ENCODE data around the gene KRT78. TPM values are rescaled to one million over a fixed set of nuclear protein-coding genes. Genes with fewer than 3 reads are reported as not detected.

The KRT78 gene
- total RNA-seq, 1 experiment from 2014 or later = not detected

- H3K4me3 ChIP-seq (ENCODE audit: low read depth, low read length, poor library complexity, severe bottlenecking) = no peak overlapping the region
- H3K9me3 ChIP-seq (ENCODE audit: low read depth, low read length, poor library complexity, severe bottlenecking) = no peaks in the 10 kb centered on the region
- H3K4me1 ChIP-seq (ENCODE audit: insufficient read depth, low read length, poor library complexity, severe bottlenecking) = no peaks in the 10 kb centered on the region
- no peaks in the 10 kb centered on the region for H3K36me3 ChIP-seq (ENCODE audit: insufficient read depth, low read length, poor library complexity, severe bottlenecking)
- intact Hi-C loops (cut with micrococcal nuclease; ENCODE audit: unreplicated experiment) = no loop called here
- no peak overlapping the region for H3K27ac ChIP-seq (ENCODE audit: low read depth, low read length, poor library complexity, severe bottlenecking)
- DNase-seq (ENCODE audit: low spot score) = no peak
- no TSS peak for BruUV-seq (replicated peaks)
- no peaks in the 10 kb centered on the region for H3K27me3 ChIP-seq (replicated peaks; ENCODE audit: insufficient read depth, low read depth, low read length, poor library complexity)
- no peak for TF ChIP-seq EZH2 (IDR thresholded peaks at IDR 0.05; ENCODE audit: borderline replicate concordance, low read depth, low read length, poor library complexity, severe bottlenecking)
- POLR2A ChIA-PET (ENCODE audit: low non-redundant PET) = no interaction called here
- CTCF ChIA-PET = no interaction called here
These were observed 20.6 kb downstream of the KRT78 start for GRCh38 chr12:52828156-52828555.

GRCh38 chr12:52827499-52828090 is 21.2 kb downstream of the KRT78 start:
- TF ChIP-seq EZH2 (IDR thresholded peaks at IDR 0.05; ENCODE audit: borderline replicate concordance, low read depth, low read length, poor library complexity, severe bottlenecking) = no peak
- TF ChIP-seq CTCF (conservative IDR thresholded peaks at IDR 0.05; ENCODE audit: low read depth, low read length) = no peak
- no peak for DNase-seq (ENCODE audit: low spot score)
- intact Hi-C loops (cut with micrococcal nuclease; ENCODE audit: unreplicated experiment) = no loop called here
- H3K27me3 ChIP-seq (replicated peaks; ENCODE audit: insufficient read depth, low read depth, low read length, poor library complexity) = no peaks in the 10 kb centered on the region
- no TSS peak for BruUV-seq (replicated peaks)
- H3K36me3 ChIP-seq (ENCODE audit: insufficient read depth, low read length, poor library complexity, severe bottlenecking) = no peaks in the 10 kb centered on the region
- no peaks in the 10 kb centered on the region for H3K9me3 ChIP-seq (ENCODE audit: low read depth, low read length, poor library complexity, severe bottlenecking)
- H3K27ac ChIP-seq (ENCODE audit: low read depth, low read length, poor library complexity, severe bottlenecking) = no peak overlapping the region
- ChIA-PET POLR2A (ENCODE audit: low non-redundant PET) (no interaction called here), CTCF (no interaction called here)
- no peak overlapping the region for H3K4me3 ChIP-seq (ENCODE audit: low read depth, low read length, poor library complexity, severe bottlenecking)
- no peaks in the 10 kb centered on the region for H3K4me1 ChIP-seq (ENCODE audit: insufficient read depth, low read length, poor library complexity, severe bottlenecking)

DNA sequence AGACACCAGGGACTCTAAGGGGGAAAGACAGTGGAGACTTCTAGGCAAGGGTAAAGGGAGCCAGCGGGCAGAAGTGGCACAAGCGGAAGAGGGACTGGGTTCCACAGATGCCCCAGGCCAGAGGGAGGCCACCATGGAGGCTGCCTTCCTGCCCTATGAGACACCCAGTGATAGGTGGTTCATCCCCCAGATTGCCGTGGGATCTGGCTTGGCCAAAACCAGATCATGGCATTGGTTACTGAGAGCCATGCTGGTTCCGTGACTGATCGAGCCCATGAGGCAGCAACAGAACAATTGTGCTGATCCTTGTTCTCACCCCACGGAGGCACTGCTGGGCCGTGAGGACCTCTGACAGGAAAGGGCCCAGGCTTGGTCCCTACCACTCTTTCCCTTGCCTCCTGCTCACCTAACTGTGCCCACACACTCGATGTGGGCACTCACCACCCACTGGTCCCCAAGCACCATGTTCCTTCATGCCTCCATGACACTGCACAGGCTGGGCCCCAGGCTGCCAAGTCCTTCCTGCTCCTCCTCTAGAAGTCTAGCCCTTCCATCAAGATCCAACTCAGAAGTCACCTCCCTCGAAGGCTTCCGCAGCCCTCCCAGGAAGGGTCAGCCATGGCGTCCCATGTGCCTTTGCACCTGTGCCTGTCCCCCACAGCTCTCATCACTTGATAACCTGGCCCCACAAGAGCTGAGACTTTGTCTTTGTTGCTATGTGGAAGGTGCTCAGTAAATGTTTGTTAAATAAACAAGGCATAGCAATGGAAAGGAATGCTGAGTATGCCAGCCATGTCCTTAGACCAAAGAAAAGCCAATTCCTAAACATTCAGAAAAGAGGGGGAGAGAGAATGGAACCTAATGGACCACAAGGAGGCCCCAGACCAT is 21.9 kb downstream of the KRT78 start:
- CTCF ChIA-PET = interaction anchor here (0.6 to 0.7 kb wide), 3 partner anchors 508 to 823 kb away, joined by 3 to 7 read pairs (median 7); no protein-coding TSS in a partner anchor
- POLR2A ChIA-PET (ENCODE audit: low non-redundant PET) = interaction anchor here (0.6 kb wide), 1 partner anchor 83 kb away, joined by 8 read pairs; no protein-coding TSS in a partner anchor
- no peak for TF ChIP-seq EZH2 (IDR thresholded peaks at IDR 0.05; ENCODE audit: borderline replicate concordance, low read depth, low read length, poor library complexity, severe bottlenecking)
- no peak for TF ChIP-seq CTCF (conservative IDR thresholded peaks at IDR 0.05; ENCODE audit: low read depth, low read length)
- Histone ChIP-seq H3K4me3 (ENCODE audit: low read depth, low read length, poor library complexity, severe bottlenecking) (no peak overlapping the region), H3K36me3 (ENCODE audit: insufficient read depth, low read length, poor library complexity, severe bottlenecking) (no peaks in the 10 kb centered on the region), H3K27ac (ENCODE audit: low read depth, low read length, poor library complexity, severe bottlenecking) (no peak overlapping the region), H3K4me1 (ENCODE audit: insufficient read depth, low read length, poor library complexity, severe bottlenecking) (no peaks in the 10 kb centered on the region), H3K27me3 (replicated peaks; ENCODE audit: insufficient read depth, low read depth, low read length, poor library complexity) (no peaks in the 10 kb centered on the region), H3K9me3 (ENCODE audit: low read depth, low read length, poor library complexity, severe bottlenecking) (no peaks in the 10 kb centered on the region)
- intact Hi-C loops (cut with micrococcal nuclease; ENCODE audit: unreplicated experiment) = no loop called here
- no peak for DNase-seq (ENCODE audit: low spot score)
- BruUV-seq (replicated peaks) = no TSS peak

Data from A673 (cell line).